Measurements from ENCODE around the gene ADORA2A.

ADORA2A gene

GRCh38 chr22:24392218-24392931 lies 35.0 kb upstream of the ADORA2A start:
- Histone ChIP-seq H3K4me3 (ENCODE audit: extremely low read depth, insufficient read depth, low read length, poor library complexity, severe bottlenecking) (no peak overlapping the region), H3K27ac (ENCODE audit: low read depth, low read length, severe bottlenecking) (no peak overlapping the region), H3K36me3 (ENCODE audit: control insufficient read depth, insufficient read depth, low read length) (peaks cover 54% of the 10 kb centered on the region), H3K4me1 (ENCODE audit: control insufficient read depth, insufficient read depth, low read length, poor library complexity, severe bottlenecking) (peaks cover 4% of the 10 kb centered on the region), H3K9me3 (ENCODE audit: control insufficient read depth, low read length) (no peaks in the 10 kb centered on the region)
- WGBS, 2 experiments (ENCODE audit: insufficient coverage in 2 of 2): 100% methylated on average over 1 to 4 of the region's 4 CpGs

- Histone ChIP-seq H3K9me3 (ENCODE audit: control insufficient read depth, low read length) (no peaks in the 10 kb centered on the region), H3K36me3 (ENCODE audit: control insufficient read depth, insufficient read depth, low read length) (peaks cover 61% of the 10 kb centered on the region), H3K4me1 (ENCODE audit: control insufficient read depth, insufficient read depth, low read length, poor library complexity, severe bottlenecking) (peaks cover 4% of the 10 kb centered on the region), H3K4me3 (ENCODE audit: extremely low read depth, insufficient read depth, low read length, poor library complexity, severe bottlenecking) (no peak overlapping the region), H3K27ac (ENCODE audit: low read depth, low read length, severe bottlenecking) (no peak overlapping the region)
- 88 to 100% methylated on average over 1 of the region's 2 CpGs for WGBS, 2 experiments (ENCODE audit: insufficient coverage in 2 of 2)
Measured at GRCh38 chr22:24393012-24393559, 34.3 kb upstream of the ADORA2A start.

- 100% methylated on average over 3 of the region's 3 CpGs; no CpG with 5 or more reads in 1 of the 2 experiments for WGBS, 2 experiments (ENCODE audit: insufficient coverage in 2 of 2)
- H3K4me1 ChIP-seq (ENCODE audit: control insufficient read depth, insufficient read depth, low read length, poor library complexity, severe bottlenecking): peaks cover 4% of the 10 kb centered on the region
- H3K4me3 ChIP-seq (ENCODE audit: extremely low read depth, insufficient read depth, low read length, poor library complexity, severe bottlenecking): no peak overlapping the region
- H3K9me3 ChIP-seq (ENCODE audit: control insufficient read depth, low read length): no peaks in the 10 kb centered on the region
- H3K36me3 ChIP-seq (ENCODE audit: control insufficient read depth, insufficient read depth, low read length): peaks cover 66% of the 10 kb centered on the region
- no peak overlapping the region for H3K27ac ChIP-seq (ENCODE audit: low read depth, low read length, severe bottlenecking)
Measured at GRCh38 chr22:24393848-24394247, 33.6 kb upstream of the ADORA2A start.

GRCh38 chr22:24394254-24394653 lies 33.1 kb upstream of the ADORA2A start:
- no peak overlapping the region for H3K27ac ChIP-seq (ENCODE audit: low read depth, low read length, severe bottlenecking)
- peaks cover 68% of the 10 kb centered on the region for H3K36me3 ChIP-seq (ENCODE audit: control insufficient read depth, insufficient read depth, low read length)
- peaks cover 4% of the 10 kb centered on the region for H3K4me1 ChIP-seq (ENCODE audit: control insufficient read depth, insufficient read depth, low read length, poor library complexity, severe bottlenecking)
- H3K4me3 ChIP-seq (ENCODE audit: extremely low read depth, insufficient read depth, low read length, poor library complexity, severe bottlenecking): no peak overlapping the region
- no CpG with 5 or more reads among the region's 2 CpGs for WGBS, 2 experiments (ENCODE audit: insufficient coverage in 2 of 2)
- no peaks in the 10 kb centered on the region for H3K9me3 ChIP-seq (ENCODE audit: control insufficient read depth, low read length)

DNA sequence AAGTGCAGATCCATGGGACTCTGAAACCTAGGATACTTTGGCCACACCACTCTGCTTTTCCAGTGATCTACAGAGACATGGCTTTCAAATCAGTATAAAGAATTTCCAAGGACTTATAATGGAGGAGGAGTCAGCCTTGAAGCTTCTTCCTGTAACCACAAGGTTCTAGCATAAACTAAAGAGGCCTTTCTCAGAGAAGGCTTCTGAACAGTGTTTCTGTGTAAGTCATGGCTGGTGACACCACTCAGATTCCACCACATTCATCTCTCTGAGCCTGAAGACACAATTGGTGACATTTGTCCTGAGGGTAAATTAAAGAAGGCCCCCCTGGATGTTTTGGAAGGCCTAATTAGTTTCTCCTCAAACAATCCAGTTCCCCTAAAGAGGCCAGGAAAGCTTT lies 29.0 kb upstream of the ADORA2A start:
- no peak overlapping the region for H3K4me3 ChIP-seq (ENCODE audit: extremely low read depth, insufficient read depth, low read length, poor library complexity, severe bottlenecking)
- no peaks in the 10 kb centered on the region for H3K9me3 ChIP-seq (ENCODE audit: control insufficient read depth, low read length)
- no peaks in the 10 kb centered on the region for H3K4me1 ChIP-seq (ENCODE audit: control insufficient read depth, insufficient read depth, low read length, poor library complexity, severe bottlenecking)
- H3K27ac ChIP-seq (ENCODE audit: low read depth, low read length, severe bottlenecking): no peak overlapping the region
- H3K36me3 ChIP-seq (ENCODE audit: control insufficient read depth, insufficient read depth, low read length): peaks cover 78% of the 10 kb centered on the region

GRCh38 chr22:24400034-24400725 lies 27.2 kb upstream of the ADORA2A start:
- Histone ChIP-seq H3K36me3 (ENCODE audit: control insufficient read depth, insufficient read depth, low read length) (peaks cover 80% of the 10 kb centered on the region), H3K9me3 (ENCODE audit: control insufficient read depth, low read length) (peaks cover 4% of the 10 kb centered on the region), H3K4me1 (ENCODE audit: control insufficient read depth, insufficient read depth, low read length, poor library complexity, severe bottlenecking) (no peaks in the 10 kb centered on the region), H3K27ac (ENCODE audit: low read depth, low read length, severe bottlenecking) (no peak overlapping the region), H3K4me3 (ENCODE audit: extremely low read depth, insufficient read depth, low read length, poor library complexity, severe bottlenecking) (no peak overlapping the region)
- 96 to 100% methylated on average over 2 to 4 of the region's 8 CpGs for WGBS, 2 experiments (ENCODE audit: insufficient coverage in 2 of 2)

- Histone ChIP-seq H3K4me1 (ENCODE audit: control insufficient read depth, insufficient read depth, low read length, poor library complexity, severe bottlenecking) (no peaks in the 10 kb centered on the region), H3K9me3 (ENCODE audit: control insufficient read depth, low read length) (peaks cover 4% of the 10 kb centered on the region), H3K36me3 (ENCODE audit: control insufficient read depth, insufficient read depth, low read length) (peaks cover 78% of the 10 kb centered on the region), H3K4me3 (ENCODE audit: extremely low read depth, insufficient read depth, low read length, poor library complexity, severe bottlenecking) (no peak overlapping the region), H3K27ac (ENCODE audit: low read depth, low read length, severe bottlenecking) (no peak overlapping the region)
- whole genome bisulfite sequencing, 2 experiments (ENCODE audit: insufficient coverage in 2 of 2): 93 to 94% methylated on average over 3 to 7 of the region's 9 CpGs
Measured at GRCh38 chr22:24400726-24401596, 26.4 kb upstream of the ADORA2A start.

- WGBS, 2 experiments (ENCODE audit: insufficient coverage in 2 of 2): 97 to 100% methylated on average over 4 to 5 of the region's 5 CpGs
- Histone ChIP-seq H3K9me3 (ENCODE audit: control insufficient read depth, low read length) (peaks cover 4% of the 10 kb centered on the region), H3K4me3 (ENCODE audit: extremely low read depth, insufficient read depth, low read length, poor library complexity, severe bottlenecking) (no peak overlapping the region), H3K27ac (ENCODE audit: low read depth, low read length, severe bottlenecking) (no peak overlapping the region), H3K4me1 (ENCODE audit: control insufficient read depth, insufficient read depth, low read length, poor library complexity, severe bottlenecking) (peaks cover 4% of the 10 kb centered on the region), H3K36me3 (ENCODE audit: control insufficient read depth, insufficient read depth, low read length) (peaks cover 75% of the 10 kb centered on the region)
Measured at GRCh38 chr22:24401931-24402367, 25.4 kb upstream of the ADORA2A start.

DNA sequence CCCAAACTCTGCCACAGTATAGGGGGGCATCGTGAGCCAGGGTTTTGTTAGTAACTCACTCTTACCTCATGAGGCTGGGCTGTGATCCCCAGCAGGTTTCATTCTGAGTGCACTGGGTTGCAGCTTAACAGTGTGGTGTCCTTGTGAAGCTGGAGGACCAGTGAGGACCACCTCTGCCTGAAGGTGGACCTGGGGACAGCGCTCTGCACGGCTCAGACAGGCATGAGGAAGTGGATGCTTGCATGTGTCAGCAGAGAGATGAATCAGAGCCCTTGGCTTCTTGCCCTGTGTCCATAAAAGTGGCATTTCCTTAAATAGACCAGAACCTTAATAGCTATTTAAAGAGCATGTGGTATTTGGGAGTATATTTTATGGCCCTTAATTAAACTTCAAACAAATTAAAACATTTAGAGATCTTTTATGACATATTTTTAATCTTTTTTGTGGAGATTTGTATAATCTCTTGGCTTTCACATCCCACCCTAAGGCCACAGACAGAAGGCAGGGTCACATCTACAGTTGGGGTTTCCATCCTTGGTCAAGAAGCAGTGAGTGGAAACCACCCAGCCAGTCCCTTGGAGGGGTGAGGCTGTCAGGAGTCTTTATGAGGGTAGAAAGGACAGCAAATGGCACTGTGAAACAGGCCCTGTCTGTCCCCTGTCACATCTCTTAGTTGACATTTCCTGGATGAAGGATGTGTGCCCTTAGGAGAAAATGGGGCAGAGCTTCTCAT lies 24.8 kb upstream of the ADORA2A start:
- WGBS, 2 experiments (ENCODE audit: insufficient coverage in 2 of 2): 94 to 100% methylated on average over 1 to 3 of the region's 3 CpGs
- Histone ChIP-seq H3K27ac (ENCODE audit: low read depth, low read length, severe bottlenecking) (no peak overlapping the region), H3K36me3 (ENCODE audit: control insufficient read depth, insufficient read depth, low read length) (peaks cover 68% of the 10 kb centered on the region), H3K4me1 (ENCODE audit: control insufficient read depth, insufficient read depth, low read length, poor library complexity, severe bottlenecking) (peaks cover 11% of the 10 kb centered on the region), H3K4me3 (ENCODE audit: extremely low read depth, insufficient read depth, low read length, poor library complexity, severe bottlenecking) (no peak overlapping the region), H3K9me3 (ENCODE audit: control insufficient read depth, low read length) (peaks cover 4% of the 10 kb centered on the region)

- 100% methylated on average over 3 of the region's 3 CpGs; no CpG with 5 or more reads in 1 of the 2 experiments for WGBS, 2 experiments (ENCODE audit: insufficient coverage in 2 of 2)
- no peak overlapping the region for H3K27ac ChIP-seq (ENCODE audit: low read depth, low read length, severe bottlenecking)
- H3K36me3 ChIP-seq (ENCODE audit: control insufficient read depth, insufficient read depth, low read length): peaks cover 61% of the 10 kb centered on the region
- peaks cover 4% of the 10 kb centered on the region for H3K9me3 ChIP-seq (ENCODE audit: control insufficient read depth, low read length)
- peaks cover 11% of the 10 kb centered on the region for H3K4me1 ChIP-seq (ENCODE audit: control insufficient read depth, insufficient read depth, low read length, poor library complexity, severe bottlenecking)
- H3K4me3 ChIP-seq (ENCODE audit: extremely low read depth, insufficient read depth, low read length, poor library complexity, severe bottlenecking): no peak overlapping the region
Measured at GRCh38 chr22:24403346-24403745, 24.1 kb upstream of the ADORA2A start.
